IMR-90 (cell line): ENCODE data around the gene STXBP2. TPM values are rescaled to one million over a fixed set of nuclear protein-coding genes. Genes with fewer than 3 reads are reported as not detected.

Experiments used
- ATAC-seq: fragments of 200-7000 bp; cut with Tn5 transposase; 2 replicates; pipeline ENCODE4 v1.9.1; 2020; ENCODE audit warnings: low read depth, mild to moderate bottlenecking, moderate library complexity
- BruUV-seq: library from RNA; stranded (reverse); fragments of 400-500 nt; replicated peaks from 2 replicates; lab custom pipeline; 2021; lab: Mats Ljungman, UMichigan
- CTCF ChIA-PET: fragments of 300-600 bp; formaldehyde crosslinking; extraction: SDS; loops from one replicate; lab custom pipeline; 2021; ENCODE audit warnings: antibody characterized with exemption; lab: Yijun Ruan, JAX
- POLR2A ChIA-PET: fragments of 300-600 bp; sonication (Branson Sonifier 250); formaldehyde crosslinking; loops from one replicate; lab custom pipeline; 2022; ENCODE audit warnings: antibody characterized with exemption; ENCODE audit not compliant: unreplicated experiment; lab: Charles Lee
- DNase-seq: peaks from one replicate; pipeline ENCODE4 v3.0.0; 2013
- H2AFZ ChIP-seq: replicated peaks from 2 replicates; pipeline ENCODE3; 2013; ENCODE audit warnings: low read length, mild to moderate bottlenecking; ENCODE audit not compliant: poor library complexity
- H2AK5ac ChIP-seq: 2 replicates; pipeline ENCODE4 v1.6.1; 2013; ENCODE audit warnings: low read depth, low read length, inconsistent platforms
- H2AK9ac ChIP-seq: replicated peaks from 2 replicates; pipeline ENCODE3; 2013; ENCODE audit warnings: mild to moderate bottlenecking, low read depth, low read length, moderate library complexity; ENCODE audit not compliant: poor library complexity
- H2BK120ac ChIP-seq: 2 replicates; pipeline ENCODE4 v1.6.1; 2013; ENCODE audit warnings: low read depth, low read length, inconsistent platforms
- H2BK15ac ChIP-seq: 3 replicates; pipeline ENCODE4 v1.6.1; 2013; ENCODE audit warnings: low read depth, low read length, inconsistent platforms
- H2BK20ac ChIP-seq: 2 replicates; pipeline ENCODE4 v1.6.1; 2013; ENCODE audit warnings: low read depth, mild to moderate bottlenecking, inconsistent platforms, low read length, moderate library complexity
- H2BK5ac ChIP-seq: 2 replicates; pipeline ENCODE4 v1.6.1; 2013; ENCODE audit warnings: mild to moderate bottlenecking, low read depth, low read length, inconsistent platforms; ENCODE audit not compliant: poor library complexity, severe bottlenecking
- H3K14ac ChIP-seq: replicated peaks from 2 replicates; pipeline ENCODE4 v1.6.1; 2013; ENCODE audit warnings: low read depth, low read length, inconsistent platforms
- H3K18ac ChIP-seq: 2 replicates; pipeline ENCODE4 v1.6.1; 2013; ENCODE audit warnings: low read depth, low read length, control low read depth
- H3K23ac ChIP-seq: 2 replicates; pipeline ENCODE4 v1.6.1; 2013; ENCODE audit warnings: low read depth, low read length, inconsistent platforms
- H3K27ac ChIP-seq: 2 replicates; pipeline ENCODE4 v1.5.1; 2013; ENCODE audit warnings: mild to moderate bottlenecking, control low read depth, low read length; ENCODE audit not compliant: insufficient read depth
- H3K27me3 ChIP-seq: 2 replicates; pipeline ENCODE4 v1.6.1; 2013; ENCODE audit warnings: low read length; ENCODE audit not compliant: control insufficient read depth, insufficient read depth
- H3K36me3 ChIP-seq: 2 replicates; pipeline ENCODE4 v1.6.1; 2013; ENCODE audit warnings: low read length, mixed read lengths; ENCODE audit not compliant: control insufficient read depth, insufficient read depth
- H3K4ac ChIP-seq: 2 replicates; pipeline ENCODE4 v1.6.1; 2013; ENCODE audit warnings: low read depth, low read length, inconsistent platforms
- H3K4me1 ChIP-seq: 2 replicates; pipeline ENCODE4 v1.6.1; 2013; ENCODE audit warnings: low read length, mixed read lengths; ENCODE audit not compliant: control insufficient read depth, insufficient read depth
- H3K4me2 ChIP-seq: 2 replicates; pipeline ENCODE4 v1.6.1; 2013; ENCODE audit warnings: low read depth, mild to moderate bottlenecking, control low read depth, low read length, moderate library complexity
- H3K4me3 ChIP-seq: 2 replicates; pipeline ENCODE4 v1.5.1; 2013; ENCODE audit warnings: low read depth, mild to moderate bottlenecking, control low read depth, low read length, moderate library complexity; ENCODE audit not compliant: insufficient read depth
- H3K56ac ChIP-seq: 2 replicates; pipeline ENCODE4 v1.6.1; 2013; ENCODE audit warnings: low read length, inconsistent platforms; ENCODE audit not compliant: insufficient read depth; ENCODE audit errors: extremely low read depth
- H3K79me1 ChIP-seq, 2 experiments: 2 replicates each; pipeline ENCODE4 v1.6.1; 2013; ENCODE audit warnings: low read length in 2 of 2, inconsistent platforms in 1 of 2, low read depth in 1 of 2
- H3K9ac ChIP-seq: 2 replicates; pipeline ENCODE4 v1.6.1; 2013; ENCODE audit warnings: low read depth, low read length, control low read depth
- H3K9me1 ChIP-seq: 2 replicates; pipeline ENCODE4 v1.6.1; 2013; ENCODE audit warnings: low read length, inconsistent platforms; ENCODE audit not compliant: insufficient read depth
- H3K9me3 ChIP-seq: 2 replicates; pipeline ENCODE4 v1.6.1; 2013; ENCODE audit warnings: low read length; ENCODE audit not compliant: control insufficient read depth, insufficient read depth
- H4K20me1 ChIP-seq: 2 replicates; pipeline ENCODE4 v1.6.1; 2013; ENCODE audit warnings: low read length, inconsistent platforms; ENCODE audit not compliant: insufficient read depth
- H4K5ac ChIP-seq: 2 replicates; pipeline ENCODE4 v1.6.1; 2013; ENCODE audit warnings: mild to moderate bottlenecking, low read depth, low read length, control low read depth
- H4K8ac ChIP-seq, 2 experiments: 2 replicates each; pipeline ENCODE4 v1.6.1; 2013; ENCODE audit warnings: low read depth in 2 of 2, low read length in 2 of 2, control low read depth in 1 of 2, inconsistent platforms in 1 of 2
- H4K91ac ChIP-seq: 2 replicates; pipeline ENCODE4 v1.6.1; 2013; ENCODE audit warnings: low read depth, low read length, inconsistent platforms; ENCODE audit not compliant: insufficient read depth
- BHLHE40 ChIP-seq: fragments of 150-350 bp; IDR thresholded peaks from 2 replicates; pipeline ENCODE4 v1.6.1; 2016; ENCODE audit warnings: mild to moderate bottlenecking, low read depth, low read length
- CEBPB ChIP-seq: IDR thresholded peaks from 2 replicates; pipeline ENCODE4 v1.6.1; 2012; ENCODE audit warnings: low read depth, low read length, improper control_type of control experiment
- CHD1 ChIP-seq: IDR thresholded peaks from 2 replicates; pipeline ENCODE4 v1.6.1; 2012; ENCODE audit warnings: low read depth, low read length, improper control_type of control experiment
- FOS ChIP-seq: fragments of 150-350 bp; IDR thresholded peaks from 2 replicates; pipeline ENCODE4 v1.6.1; 2016; ENCODE audit warnings: low read depth, low read length
- MAZ ChIP-seq: IDR thresholded peaks from 2 replicates; pipeline ENCODE4 v1.6.1; 2012; ENCODE audit warnings: low read depth, mild to moderate bottlenecking, low read length, improper control_type of control experiment, moderate library complexity, borderline replicate concordance
- MXI1 ChIP-seq: IDR thresholded peaks from 2 replicates; pipeline ENCODE4 v1.6.1; 2012; ENCODE audit warnings: low read depth, mild to moderate bottlenecking, low read length, moderate library complexity, borderline replicate concordance
- POLR2A ChIP-seq: IDR thresholded peaks from 2 replicates; pipeline ENCODE4 v1.6.1; 2012; ENCODE audit warnings: mild to moderate bottlenecking, low read depth, low read length
- RAD21 ChIP-seq: IDR thresholded peaks from 2 replicates; pipeline ENCODE4 v1.6.1; 2012; ENCODE audit warnings: low read length, improper control_type of control experiment
- RCOR1 ChIP-seq: IDR thresholded peaks from 2 replicates; pipeline ENCODE4 v1.6.1; 2012; ENCODE audit warnings: mild to moderate bottlenecking, low read length, improper control_type of control experiment; ENCODE audit not compliant: insufficient replicate concordance
- RFX5 ChIP-seq: IDR thresholded peaks from 2 replicates; pipeline ENCODE4 v1.8.0; 2012; ENCODE audit warnings: low read depth, mild to moderate bottlenecking, low read length, moderate library complexity
- SMC3 ChIP-seq: fragments of 150-350 bp; IDR thresholded peaks from 2 replicates; pipeline ENCODE4 v1.6.1; 2016; ENCODE audit warnings: low read depth, mild to moderate bottlenecking, antibody characterized with exemption, low read length, moderate library complexity
- WGBS, 2 experiments: methylation state at CpG; one replicate each; pipeline versions ENCODE4 v1.1.5 to v1.1.7; 2013; ENCODE audit warnings: missing lambda C conversion rate in 2 of 2; ENCODE audit not compliant: insufficient read length in 1 of 2; ENCODE audit errors: extremely low coverage in 2 of 2; 5-methylcytosine and 5-hydroxymethylcytosine counted together
- dilution Hi-C: fragments of 300-500 bp; cut with HindIII; formaldehyde crosslinking; loops from one replicate; pipeline ENCODE4 v1.14.3; 2018; ENCODE audit warnings: low sequenced_read_pairs; ENCODE audit not compliant: unreplicated experiment
- in situ Hi-C: fragments of 300-500 bp; cut with MboI; formaldehyde crosslinking; loops from 3 replicates; pipeline ENCODE4 v1.14.3; 2019; ENCODE audit warnings: low sequenced_read_pairs, inconsistent platforms, mixed read lengths
- intact Hi-C: fragments of 100-400 bp; cut with micrococcal nuclease; formaldehyde crosslinking; loops from 2 replicates; pipeline ENCODE4 v1.10.0; 2022
- polyA plus RNA-seq, 3 experiments: library from polyadenylated mRNA; depleted of rRNA; stranded (reverse); fragments of >200 nt; gene quantifications; 2 replicates each; pipeline ENCODE4 v1.2.3, GENCODE V29; 2012; ENCODE audit warnings: low replicate concordance in 1 of 3
- total RNA-seq: library from RNA; depleted of rRNA; stranded (reverse); fragments of >200 nt; gene quantifications from 2 replicates; pipeline ENCODE4 v1.2.3, GENCODE V29; 2012
- TF ChIP-seq, protein P1 (sequence below): fragments of 150-350 bp; IDR thresholded peaks from 2 replicates; pipeline ENCODE4 v1.6.1; 2016; ENCODE audit warnings: low read depth, mild to moderate bottlenecking, low read length, moderate library complexity, borderline replicate concordance
- TF ChIP-seq, protein P2 (sequence below): fragments of 150-350 bp; IDR thresholded peaks from 2 replicates; pipeline ENCODE4 v1.6.1; 2017; ENCODE audit warnings: mild to moderate bottlenecking, antibody characterized with exemption, low read length, low read depth

STXBP2 gene
- total and polyA plus RNA-seq, 2 of the 4 experiments (the other 2 are of a cell fraction) = 3.9 to 12.6 TPM

DNA sequence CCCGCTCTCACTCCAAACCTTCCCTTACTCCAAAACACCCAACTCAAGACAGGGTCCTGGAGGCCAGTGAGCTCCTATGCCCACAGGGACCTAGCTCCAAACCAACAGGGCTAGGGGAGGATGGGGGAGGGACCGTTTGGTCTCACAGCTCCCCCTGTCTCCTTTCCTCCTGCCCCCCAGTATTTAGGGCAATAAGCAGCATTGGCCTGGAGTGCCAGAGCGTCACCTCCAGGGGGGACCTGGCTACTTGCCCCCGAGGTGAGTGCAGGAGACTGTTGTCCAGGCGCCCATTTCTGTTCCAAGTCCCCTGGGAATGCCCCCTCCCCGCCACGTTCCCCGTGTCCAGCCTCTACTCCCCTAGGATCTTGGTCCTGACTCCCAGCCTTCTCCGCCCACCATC is 32.7 kb downstream of the STXBP2 start:
- BruUV-seq = no TSS peak
- no peak overlapping the region for H2BK20ac ChIP-seq
- no peaks in the 10 kb centered on the region for H3K9me1 ChIP-seq
- POLR2A ChIA-PET = no interaction called here
- no peaks in the 10 kb centered on the region for H3K36me3 ChIP-seq
- H3K56ac ChIP-seq = no peak overlapping the region
- H3K4me2 ChIP-seq = no peak overlapping the region
- dilution Hi-C loops = no loop called here
- no peaks in the 10 kb centered on the region for H3K4me1 ChIP-seq
- WGBS, 2 experiments = 8 to 100% methylated on average over 1 to 5 of the region's 9 CpGs
- H3K14ac ChIP-seq = no peak overlapping the region
- TF ChIP-seq RAD21 (no peak), CEBPB (no peak), MAZ (no peak), MXI1 (no peak), FOS (no peak), CHD1 (no peak), SMC3 (no peak), RCOR1 (no peak), POLR2A (no peak), RFX5 (no peak), BHLHE40 (no peak)
- TF ChIP-seq, protein P1, sequence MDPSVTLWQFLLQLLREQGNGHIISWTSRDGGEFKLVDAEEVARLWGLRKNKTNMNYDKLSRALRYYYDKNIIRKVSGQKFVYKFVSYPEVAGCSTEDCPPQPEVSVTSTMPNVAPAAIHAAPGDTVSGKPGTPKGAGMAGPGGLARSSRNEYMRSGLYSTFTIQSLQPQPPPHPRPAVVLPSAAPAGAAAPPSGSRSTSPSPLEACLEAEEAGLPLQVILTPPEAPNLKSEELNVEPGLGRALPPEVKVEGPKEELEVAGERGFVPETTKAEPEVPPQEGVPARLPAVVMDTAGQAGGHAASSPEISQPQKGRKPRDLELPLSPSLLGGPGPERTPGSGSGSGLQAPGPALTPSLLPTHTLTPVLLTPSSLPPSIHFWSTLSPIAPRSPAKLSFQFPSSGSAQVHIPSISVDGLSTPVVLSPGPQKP = no peak
- TF ChIP-seq, protein P2, sequence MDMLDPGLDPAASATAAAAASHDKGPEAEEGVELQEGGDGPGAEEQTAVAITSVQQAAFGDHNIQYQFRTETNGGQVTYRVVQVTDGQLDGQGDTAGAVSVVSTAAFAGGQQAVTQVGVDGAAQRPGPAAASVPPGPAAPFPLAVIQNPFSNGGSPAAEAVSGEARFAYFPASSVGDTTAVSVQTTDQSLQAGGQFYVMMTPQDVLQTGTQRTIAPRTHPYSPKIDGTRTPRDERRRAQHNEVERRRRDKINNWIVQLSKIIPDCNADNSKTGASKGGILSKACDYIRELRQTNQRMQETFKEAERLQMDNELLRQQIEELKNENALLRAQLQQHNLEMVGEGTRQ = no peak
- no peak overlapping the region for H4K5ac ChIP-seq
- no peak overlapping the region for H2AFZ ChIP-seq
- no peak overlapping the region for H2AK9ac ChIP-seq
- ATAC-seq (no peak), DNase-seq (no peak)
- no peaks in the 10 kb centered on the region for H4K20me1 ChIP-seq
- no peak overlapping the region for H3K4me3 ChIP-seq
- no peak overlapping the region for H3K27ac ChIP-seq
- H2BK15ac ChIP-seq = no peak overlapping the region
- H3K9me3 ChIP-seq = peaks cover 4% of the 10 kb centered on the region; the same call in 1 of the 2 replicates
- H3K4ac ChIP-seq = no peak overlapping the region
- no peak overlapping the region for H2BK5ac ChIP-seq
- H4K8ac ChIP-seq = no peak overlapping the region
- H2AK5ac ChIP-seq = no peak overlapping the region
- in situ Hi-C loops = no loop called here
- CTCF ChIA-PET = interaction anchor here (1.9 kb wide), 1 partner anchor 11 kb away, joined by 6 read pairs; the partner anchor contains the start of gene TRAPPC5
- peaks cover 29% of the 10 kb centered on the region for H3K27me3 ChIP-seq
- H3K9ac ChIP-seq = no peak overlapping the region
- intact Hi-C loops = no loop called here
- no peak overlapping the region for H3K23ac ChIP-seq
- H4K91ac ChIP-seq = no peak overlapping the region
- no peak overlapping the region for H3K18ac ChIP-seq
- no peaks in the 10 kb centered on the region for H3K79me1 ChIP-seq
- H2BK120ac ChIP-seq = no peak overlapping the region
